ENCODE results near the gene FCRLA.

DNA sequence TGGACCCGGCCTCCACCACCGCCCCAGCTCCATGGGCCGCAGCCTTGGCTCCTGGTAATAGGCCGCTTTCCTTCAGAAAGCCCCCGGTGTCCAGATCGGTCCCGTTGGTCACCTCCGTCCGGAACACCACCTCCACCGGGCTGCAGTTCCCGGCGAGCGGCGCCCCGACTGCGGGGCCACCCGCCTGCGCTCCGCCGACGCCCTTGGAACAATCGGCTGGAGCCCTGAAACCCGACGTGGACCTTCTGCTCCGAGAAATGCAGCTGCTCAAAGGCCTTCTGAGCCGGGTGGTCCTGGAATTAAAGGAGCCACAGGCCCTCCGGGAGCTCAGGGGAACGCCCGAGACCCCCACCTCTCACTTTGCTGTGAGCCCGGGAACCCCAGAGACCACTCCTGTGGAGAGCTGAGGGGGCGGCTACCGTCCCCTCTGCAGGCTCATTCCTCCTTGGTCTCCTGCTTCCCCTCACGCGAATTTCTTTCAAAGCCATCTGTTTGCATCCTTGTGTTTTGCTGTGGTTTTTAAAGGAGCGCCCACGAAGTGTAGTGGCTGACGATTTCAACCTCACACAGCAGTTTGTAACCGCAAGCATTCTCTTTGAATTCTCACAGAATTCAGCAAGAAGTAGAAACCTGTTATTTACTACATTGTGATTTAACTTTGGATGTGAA, 20.4 kb downstream of the FCRLA start:
- TF ChIP-seq, protein P1, sequence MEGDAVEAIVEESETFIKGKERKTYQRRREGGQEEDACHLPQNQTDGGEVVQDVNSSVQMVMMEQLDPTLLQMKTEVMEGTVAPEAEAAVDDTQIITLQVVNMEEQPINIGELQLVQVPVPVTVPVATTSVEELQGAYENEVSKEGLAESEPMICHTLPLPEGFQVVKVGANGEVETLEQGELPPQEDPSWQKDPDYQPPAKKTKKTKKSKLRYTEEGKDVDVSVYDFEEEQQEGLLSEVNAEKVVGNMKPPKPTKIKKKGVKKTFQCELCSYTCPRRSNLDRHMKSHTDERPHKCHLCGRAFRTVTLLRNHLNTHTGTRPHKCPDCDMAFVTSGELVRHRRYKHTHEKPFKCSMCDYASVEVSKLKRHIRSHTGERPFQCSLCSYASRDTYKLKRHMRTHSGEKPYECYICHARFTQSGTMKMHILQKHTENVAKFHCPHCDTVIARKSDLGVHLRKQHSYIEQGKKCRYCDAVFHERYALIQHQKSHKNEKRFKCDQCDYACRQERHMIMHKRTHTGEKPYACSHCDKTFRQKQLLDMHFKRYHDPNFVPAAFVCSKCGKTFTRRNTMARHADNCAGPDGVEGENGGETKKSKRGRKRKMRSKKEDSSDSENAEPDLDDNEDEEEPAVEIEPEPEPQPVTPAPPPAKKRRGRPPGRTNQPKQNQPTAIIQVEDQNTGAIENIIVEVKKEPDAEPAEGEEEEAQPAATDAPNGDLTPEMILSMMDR (IDR thresholded peaks at IDR 0.05; ENCODE audit: low read depth, low read length) = no peak
- TF ChIP-seq EZH2phosphoT487 (IDR thresholded peaks at IDR 0.05; ENCODE audit: low read depth) = no peak
